Medulla oblongata (tissue), 1 donor: ENCODE data around the gene OGG1.
"Not testable (repeated sequence)": the region's sequence is repeated elsewhere in the genome, so short reads cannot be mapped to it uniquely, and the experiment has no call there.

Experiments used
- DNase-seq: peaks from one replicate; pipeline ENCODE4 v3.0.0-alpha.2; 2015; ENCODE audit errors: extremely low spot score

OGG1 gene

GRCh38 chr3:9765865-9766264 is 16.1 kb downstream of the OGG1 start:
- DNase-seq, result no peak

- DNase-seq, result no peak
Measured at GRCh38 chr3:9767418-9767817, 17.7 kb downstream of the OGG1 start.

GRCh38 chr3:9768141-9768775 is 18.5 kb downstream of the OGG1 start:
- DNase-seq, result no peak

GRCh38 chr3:9769012-9769411 is 19.3 kb downstream of the OGG1 start:
- DNase-seq, result no peak

GRCh38 chr3:9769426-9770275 is 19.9 kb downstream of the OGG1 start, which contains the start of gene CAMK1:
CAMK1 (minus strand) TSS chr3:9769947; CDS start chr3:9767749, 2,198 bp downstream.
- DNase-seq, result peak; percentile 70

- DNase-seq, result peak; percentile 73
Measured at GRCh38 chr3:9770276-9770812, 20.6 kb downstream of the OGG1 start.

GRCh38 chr3:9771007-9771406 is 21.3 kb downstream of the OGG1 start:
- DNase-seq, result not testable (repeated sequence)

GRCh38 chr3:9776896-9777693 is 27.3 kb downstream of the OGG1 start:
- no peak for DNase-seq

- DNase-seq, result no peak
Measured at GRCh38 chr3:9777694-9778021, 27.9 kb downstream of the OGG1 start.

GRCh38 chr3:9778143-9779074 is 28.7 kb downstream of the OGG1 start:
- no peak for DNase-seq

- DNase-seq, result no peak
Measured at GRCh38 chr3:9779075-9779593, 29.4 kb downstream of the OGG1 start.

GRCh38 chr3:9779721-9780457 is 30.1 kb downstream of the OGG1 start:
- DNase-seq, result peak; percentile 86

- no peak for DNase-seq
Measured at GRCh38 chr3:9780458-9780812, 30.7 kb downstream of the OGG1 start.

- no peak for DNase-seq
Measured at GRCh38 chr3:9780910-9781309, 31.2 kb downstream of the OGG1 start.

GRCh38 chr3:9781551-9781950 is 31.8 kb downstream of the OGG1 start:
- no peak for DNase-seq

GRCh38 chr3:9781978-9782603 is 32.3 kb downstream of the OGG1 start:
- DNase-seq, result no peak

GRCh38 chr3:9782770-9783169 is 33.0 kb downstream of the OGG1 start:
- DNase-seq, result no peak

GRCh38 chr3:9783954-9784353 is 34.2 kb downstream of the OGG1 start:
- DNase-seq, result no peak

- DNase-seq, result no peak
Measured at GRCh38 chr3:9784965-9785364, 35.2 kb downstream of the OGG1 start.

GRCh38 chr3:9785602-9786001 is 35.9 kb downstream of the OGG1 start:
- no peak for DNase-seq
